Measurements from ENCODE around the gene MTO1. TPM values are rescaled to one million over a fixed set of nuclear protein-coding genes. Genes with fewer than 3 reads are reported as not detected.

Gene MTO1
- polyA plus RNA-seq, 1 of the 3 experiments (the other 2 are of a cell fraction), result 11.4 TPM

DNA sequence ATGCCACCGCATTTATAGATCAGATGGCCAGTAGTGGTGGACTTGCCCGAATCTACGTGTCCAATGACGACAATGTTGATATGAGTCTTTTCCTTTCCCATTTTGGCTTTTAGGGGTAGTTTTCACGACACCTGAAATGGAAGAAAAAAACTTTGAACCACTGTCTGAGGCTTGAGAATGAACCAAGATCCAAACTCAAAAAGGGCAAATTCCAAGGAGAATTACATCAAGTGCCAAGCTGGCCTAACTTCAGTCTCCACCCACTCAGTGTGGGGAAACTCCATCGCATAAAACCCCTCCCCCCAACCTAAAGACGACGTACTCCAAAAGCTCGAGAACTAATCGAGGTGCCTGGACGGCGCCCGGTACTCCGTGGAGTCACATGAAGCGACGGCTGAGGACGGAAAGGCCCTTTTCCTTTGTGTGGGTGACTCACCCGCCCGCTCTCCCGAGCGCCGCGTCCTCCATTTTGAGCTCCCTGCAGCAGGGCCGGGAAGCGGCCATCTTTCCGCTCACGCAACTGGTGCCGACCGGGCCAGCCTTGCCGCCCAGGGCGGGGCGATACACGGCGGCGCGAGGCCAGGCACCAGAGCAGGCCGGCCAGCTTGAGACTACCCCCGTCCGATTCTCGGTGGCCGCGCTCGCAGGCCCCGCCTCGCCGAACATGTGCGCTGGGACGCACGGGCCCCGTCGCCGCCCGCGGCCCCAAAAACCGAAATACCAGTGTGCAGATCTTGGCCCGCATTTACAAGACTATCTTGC, 58.6 kb downstream of the MTO1 start (continued):
- 0 out of 2 replicates have a peak, but pooled peaks have one; percentile 11 for TF ChIP-seq SIN3A (IDR thresholded peaks at IDR 0.05; ENCODE audit: borderline replicate concordance, low read depth, low read length)
- TF ChIP-seq POLR2AphosphoS5 (IDR thresholded peaks at IDR 0.05; ENCODE audit: low read depth, low read length), result peak; percentile 87

DNA sequence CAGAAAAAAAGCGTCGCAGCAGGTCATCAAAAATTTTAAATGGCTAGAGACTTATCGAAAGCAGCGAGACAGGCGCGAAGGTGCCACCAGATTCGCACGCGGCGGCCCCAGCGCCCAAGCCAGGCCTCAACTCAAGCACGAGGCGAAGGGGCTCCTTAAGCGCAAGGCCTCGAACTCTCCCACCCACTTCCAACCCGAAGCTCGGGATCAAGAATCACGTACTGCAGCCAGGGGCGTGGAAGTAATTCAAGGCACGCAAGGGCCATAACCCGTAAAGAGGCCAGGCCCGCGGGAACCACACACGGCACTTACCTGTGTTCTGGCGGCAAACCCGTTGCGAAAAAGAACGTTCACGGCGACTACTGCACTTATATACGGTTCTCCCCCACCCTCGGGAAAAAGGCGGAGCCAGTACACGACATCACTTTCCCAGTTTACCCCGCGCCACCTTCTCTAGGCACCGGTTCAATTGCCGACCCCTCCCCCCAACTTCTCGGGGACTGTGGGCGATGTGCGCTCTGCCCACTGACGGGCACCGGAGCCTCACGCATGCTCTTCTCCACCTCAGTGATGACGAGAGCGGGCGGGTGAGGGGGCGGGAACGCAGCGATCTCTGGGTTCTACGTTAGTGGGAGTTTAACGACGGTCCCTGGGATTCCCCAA, 59.3 kb downstream of the MTO1 start, which contains the start of gene EEF1A1:
Gene EEF1A1, minus strand, starts transcription at position 345 of the 663 bp plus-strand sequence. CDS start 1,006 bp downstream, outside the sequence.
- WGBS (ENCODE audit: low lambda C conversion rate), result 0% methylated on average over 27 of the region's 53 CpGs
- Histone ChIP-seq H3K36me3 (replicated peaks in 1 of 2; ENCODE audit: control insufficient read depth in 1 of 2, insufficient read depth in 2 of 2, low read length in 1 of 2) (peaks cover 36 to 43% of the 10 kb centered on the region in 2 experiments), H3K79me2 (ENCODE audit: insufficient read depth) (peaks cover 47% of the 10 kb centered on the region), H3K27ac (ENCODE audit: low read depth in 2 of 2, low read length in 1 of 2) (peak within 1 kb of the TSS; percentile 98 to 99), H3F3A (replicated peaks; ENCODE audit: insufficient read depth) (peaks cover 48% of the 10 kb centered on the region), H3K4me1 (ENCODE audit: control insufficient read depth in 1 of 2, insufficient read depth in 2 of 2, low read depth in 1 of 2, low read length in 1 of 2) (peaks cover 12 to 18% of the 10 kb centered on the region in 2 experiments; a peak in 3 of 4 replicates), H3K4me2 (peak within 1 kb of the TSS; percentile 96), H3K4me3 (ENCODE audit: low read depth in 2 of 2, low read length in 1 of 2) (peak within 1 kb of the TSS; percentile 95 to 99), H4K20me1 (ENCODE audit: insufficient read depth) (peaks cover 48% of the 10 kb centered on the region), H2AFZ (ENCODE audit: low read depth) (peak within 1 kb of the TSS; percentile 67), H3K27me3 (ENCODE audit: insufficient read depth) (no peaks in the 10 kb centered on the region), H3K9me2 (no peaks in the 10 kb centered on the region), H3K9me3 (no peaks in the 10 kb centered on the region), H3K9ac (peak within 1 kb of the TSS; percentile 100)
- ChIA-PET POLR2A (interaction anchor here (0.6 to 2.7 kb wide), 16 partner anchors 8 to 134 kb away, joined by 3 to 16 read pairs (median 4); partner anchors contain the start of genes MTO1 and SLC17A5), CTCF (interaction anchor here (1.0 to 2.3 kb wide), 5 partner anchors 10 to 132 kb away, joined by 3 to 6 read pairs (median 4); partner anchors contain the start of gene MTO1)
- peak; percentile 96 for DNase-seq
- TF ChIP-seq EZH2phosphoT487 (IDR thresholded peaks at IDR 0.05; ENCODE audit: borderline replicate concordance, low read depth), result no peak
- TF ChIP-seq RCOR1 (IDR thresholded peaks at IDR 0.05; ENCODE audit: low read length), result peak; percentile 40; the same call in 1 of the 2 replicates
- no peak for TF ChIP-seq USF1 (IDR thresholded peaks at IDR 0.05; ENCODE audit: borderline replicate concordance, low read depth)
- TF ChIP-seq, protein P1, sequence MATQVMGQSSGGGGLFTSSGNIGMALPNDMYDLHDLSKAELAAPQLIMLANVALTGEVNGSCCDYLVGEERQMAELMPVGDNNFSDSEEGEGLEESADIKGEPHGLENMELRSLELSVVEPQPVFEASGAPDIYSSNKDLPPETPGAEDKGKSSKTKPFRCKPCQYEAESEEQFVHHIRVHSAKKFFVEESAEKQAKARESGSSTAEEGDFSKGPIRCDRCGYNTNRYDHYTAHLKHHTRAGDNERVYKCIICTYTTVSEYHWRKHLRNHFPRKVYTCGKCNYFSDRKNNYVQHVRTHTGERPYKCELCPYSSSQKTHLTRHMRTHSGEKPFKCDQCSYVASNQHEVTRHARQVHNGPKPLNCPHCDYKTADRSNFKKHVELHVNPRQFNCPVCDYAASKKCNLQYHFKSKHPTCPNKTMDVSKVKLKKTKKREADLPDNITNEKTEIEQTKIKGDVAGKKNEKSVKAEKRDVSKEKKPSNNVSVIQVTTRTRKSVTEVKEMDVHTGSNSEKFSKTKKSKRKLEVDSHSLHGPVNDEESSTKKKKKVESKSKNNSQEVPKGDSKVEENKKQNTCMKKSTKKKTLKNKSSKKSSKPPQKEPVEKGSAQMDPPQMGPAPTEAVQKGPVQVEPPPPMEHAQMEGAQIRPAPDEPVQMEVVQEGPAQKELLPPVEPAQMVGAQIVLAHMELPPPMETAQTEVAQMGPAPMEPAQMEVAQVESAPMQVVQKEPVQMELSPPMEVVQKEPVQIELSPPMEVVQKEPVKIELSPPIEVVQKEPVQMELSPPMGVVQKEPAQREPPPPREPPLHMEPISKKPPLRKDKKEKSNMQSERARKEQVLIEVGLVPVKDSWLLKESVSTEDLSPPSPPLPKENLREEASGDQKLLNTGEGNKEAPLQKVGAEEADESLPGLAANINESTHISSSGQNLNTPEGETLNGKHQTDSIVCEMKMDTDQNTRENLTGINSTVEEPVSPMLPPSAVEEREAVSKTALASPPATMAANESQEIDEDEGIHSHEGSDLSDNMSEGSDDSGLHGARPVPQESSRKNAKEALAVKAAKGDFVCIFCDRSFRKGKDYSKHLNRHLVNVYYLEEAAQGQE (IDR thresholded peaks at IDR 0.05; ENCODE audit: low read depth, low read length), result peak; percentile 83
- no peak for TF ChIP-seq ZBTB33 (IDR thresholded peaks at IDR 0.05; ENCODE audit: borderline replicate concordance, low read depth)
- no peak for TF ChIP-seq RAD21 (IDR thresholded peaks at IDR 0.05; ENCODE audit: low read length)
- peak; percentile 39; the same call in 1 of the 2 replicates for TF ChIP-seq MXI1 (IDR thresholded peaks at IDR 0.05; ENCODE audit: low read depth, low read length)
- TF ChIP-seq SMC3 (IDR thresholded peaks at IDR 0.05; ENCODE audit: low read depth, low read length), result 0 out of 2 replicates have a peak, but pooled peaks have one; percentile 9
- TF ChIP-seq NFIC (IDR thresholded peaks at IDR 0.05; ENCODE audit: borderline replicate concordance), result peak; percentile 38
- TF ChIP-seq CHD2 (IDR thresholded peaks at IDR 0.05; ENCODE audit: low read length, partially characterized antibody), result peak; percentile 91
- peak; percentile 91 for TF ChIP-seq NRF1 (IDR thresholded peaks at IDR 0.05; ENCODE audit: low read depth, low read length)
- peak; percentile 95; the same call in 1 of the 2 replicates for TF ChIP-seq SIN3A (IDR thresholded peaks at IDR 0.05; ENCODE audit: borderline replicate concordance, low read depth, low read length)
- peak; percentile 21; the same call in 1 of the 2 replicates for TF ChIP-seq FOSL2 (IDR thresholded peaks at IDR 0.05; ENCODE audit: borderline replicate concordance, low read depth)
- peak; percentile 99 for TF ChIP-seq TAF1 (IDR thresholded peaks at IDR 0.05; ENCODE audit: borderline replicate concordance, low read depth, low read length)
- TF ChIP-seq POLR2AphosphoS5 (IDR thresholded peaks at IDR 0.05; ENCODE audit: low read depth, low read length), result peak; percentile 100
- no peak for TF ChIP-seq GABPA (IDR thresholded peaks at IDR 0.05; ENCODE audit: low read depth)
- no peak for TF ChIP-seq GATA2 (CRISPR knock-in tag; IDR thresholded peaks at IDR 0.05)
- peak; percentile 94 for TF ChIP-seq IRF3 (IDR thresholded peaks at IDR 0.05; ENCODE audit: low read depth, low read length)
- peak; percentile 42; the same call in 1 of the 2 replicates for TF ChIP-seq JUND (IDR thresholded peaks at IDR 0.05)
- TF ChIP-seq MEF2A (IDR thresholded peaks at IDR 0.05; ENCODE audit: borderline replicate concordance, low read depth), result peak; percentile 23; the same call in 1 of the 2 replicates
- TF ChIP-seq TCF12 (IDR thresholded peaks at IDR 0.05), result no peak
